Measurements from ENCODE around the gene NUP58.
"Not testable (repeated sequence)": the region's sequence is repeated elsewhere in the genome, so short reads cannot be mapped to it uniquely, and the experiment has no call there.

Gene NUP58

DNA sequence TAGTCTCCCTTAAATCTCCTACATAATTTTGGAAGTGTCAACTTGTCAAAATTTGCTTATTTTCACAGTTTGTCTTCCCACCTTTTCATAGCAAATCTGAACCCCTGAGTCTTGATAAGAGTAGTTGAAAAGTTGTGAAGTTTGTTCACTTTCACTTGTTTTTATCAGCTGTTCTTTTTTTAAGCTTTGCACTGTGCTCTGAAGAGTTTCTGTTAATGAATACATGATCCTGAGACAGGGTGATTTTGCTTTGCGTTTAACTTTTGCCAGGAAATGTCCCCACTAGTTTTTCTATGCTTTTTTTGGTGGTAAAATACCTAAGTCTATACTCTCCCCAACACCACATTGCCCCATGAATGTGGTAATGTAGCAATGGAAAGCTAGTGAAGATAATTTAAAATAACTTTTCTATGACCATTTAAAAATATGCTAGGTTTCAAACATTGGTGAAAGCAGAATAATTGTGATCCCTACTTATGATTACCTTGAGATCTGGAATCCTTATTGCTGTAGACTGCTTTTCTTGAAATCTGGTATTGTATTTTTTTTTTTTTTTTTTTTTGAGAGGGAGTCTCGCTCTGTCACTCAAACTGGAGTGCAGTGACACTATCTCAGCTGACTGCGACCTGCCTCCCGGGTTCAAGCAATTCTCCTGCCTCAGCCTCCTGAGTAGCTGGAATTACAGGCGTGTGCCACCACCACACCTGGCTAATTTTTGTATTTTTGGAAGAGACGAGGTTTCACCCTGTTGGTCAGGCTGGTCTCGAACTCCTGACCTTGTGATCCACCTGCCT, 5.4 kb downstream of the NUP58 start:
- DNase-seq: no peak

DNA sequence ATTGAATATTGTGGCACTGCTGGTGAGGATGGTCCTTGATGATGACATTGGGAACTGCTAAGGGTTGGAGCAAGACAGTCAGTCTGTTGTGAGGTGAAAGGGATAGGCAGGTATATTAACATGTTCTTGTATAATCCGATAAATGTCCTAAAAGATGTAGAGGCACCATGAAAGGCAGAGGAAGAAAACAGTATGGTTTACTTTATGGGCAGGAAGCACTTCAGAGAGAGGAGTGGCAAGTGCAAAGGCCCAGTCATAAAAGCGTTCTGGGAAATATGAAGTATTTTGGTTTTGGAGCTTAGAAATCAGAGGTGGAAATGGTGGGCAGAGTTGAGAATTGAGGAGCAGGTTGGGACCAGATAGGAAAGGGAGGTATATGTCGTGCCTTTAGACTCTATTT, 9.5 kb downstream of the NUP58 start:
- DNase-seq: no peak

DNA sequence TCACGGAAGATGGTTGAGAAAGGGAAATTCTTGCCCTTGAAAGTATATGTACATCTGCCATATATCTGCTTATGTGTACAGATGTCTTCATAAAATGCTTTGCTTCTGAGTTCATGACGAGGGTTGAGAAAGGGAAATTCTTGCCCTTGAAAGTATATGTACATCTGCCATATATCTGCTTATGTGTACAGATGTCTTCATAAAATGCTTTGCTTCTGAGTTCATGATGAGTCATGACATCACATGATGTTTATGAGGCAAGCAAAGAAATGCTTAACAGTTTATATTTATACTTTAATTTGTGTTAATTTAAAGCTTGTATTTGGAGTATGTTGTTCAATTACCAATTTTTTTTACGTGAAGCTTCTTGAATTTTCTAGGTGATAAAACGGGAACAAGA, 17.5 kb downstream of the NUP58 start:
- DNase-seq: not testable (repeated sequence)

DNA sequence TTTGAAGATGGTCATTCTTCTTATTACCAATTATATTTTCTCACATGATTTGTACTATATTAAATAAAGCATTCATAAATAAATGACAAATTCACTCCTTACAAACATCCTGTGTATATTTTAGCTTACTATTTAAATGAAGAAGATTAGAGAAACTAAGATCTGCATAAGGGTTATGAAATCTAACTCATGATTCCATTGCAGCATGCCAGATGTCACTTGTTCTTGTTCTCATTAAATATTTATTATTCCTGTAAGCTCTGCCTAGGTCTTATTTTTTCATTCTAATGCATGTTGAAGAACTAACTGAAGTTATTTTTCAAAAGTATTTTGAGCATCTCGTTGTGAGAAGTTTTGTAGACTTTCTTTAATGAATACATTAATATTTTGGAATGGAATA, 18.3 kb downstream of the NUP58 start:
- no peak for DNase-seq

- no peak for DNase-seq
These were observed 22.7 kb downstream of the NUP58 start for GRCh38 chr13:25324100-25324499.

DNA sequence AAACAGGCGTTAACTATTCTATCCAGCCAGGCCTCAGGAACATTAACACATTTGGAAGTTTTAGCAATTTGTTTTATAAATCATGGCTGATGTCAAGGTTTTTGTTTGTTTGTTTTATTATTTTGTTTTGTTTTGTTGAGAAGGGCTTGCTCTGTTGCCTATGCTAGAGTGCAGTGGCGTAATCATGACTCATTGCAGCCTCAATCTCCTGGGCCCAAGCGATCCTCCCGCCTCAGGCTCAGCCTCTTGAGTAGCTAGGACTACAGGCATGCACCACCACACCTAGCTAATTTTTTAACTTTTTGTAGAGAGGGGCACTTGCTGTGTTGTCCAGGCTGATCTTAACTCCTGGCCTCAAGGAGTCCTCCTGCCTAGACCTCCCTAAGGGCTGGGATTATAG, 28.3 kb downstream of the NUP58 start:
- DNase-seq: no peak

GRCh38 chr13:25330541-25330940, 29.1 kb downstream of the NUP58 start:
- no peak for DNase-seq

GRCh38 chr13:25335856-25336255, 34.4 kb downstream of the NUP58 start:
- no peak for DNase-seq

GRCh38 chr13:25345576-25345975, 44.2 kb downstream of the NUP58 start:
- DNase-seq: no peak

GRCh38 chr13:25347151-25347550, 45.7 kb downstream of the NUP58 start:
- DNase-seq: no peak

GRCh38 chr13:25351404-25351803, 50.0 kb downstream of the NUP58 start:
- DNase-seq: no peak

- DNase-seq: no peak
These were observed 50.8 kb downstream of the NUP58 start for GRCh38 chr13:25352230-25352629.

GRCh38 chr13:25352806-25353205, 51.4 kb downstream of the NUP58 start:
- DNase-seq: no peak

GRCh38 chr13:25353344-25353743, 51.9 kb downstream of the NUP58 start:
- no peak for DNase-seq

GRCh38 chr13:25354377-25354776, 53.0 kb downstream of the NUP58 start:
- no peak for DNase-seq

DNA sequence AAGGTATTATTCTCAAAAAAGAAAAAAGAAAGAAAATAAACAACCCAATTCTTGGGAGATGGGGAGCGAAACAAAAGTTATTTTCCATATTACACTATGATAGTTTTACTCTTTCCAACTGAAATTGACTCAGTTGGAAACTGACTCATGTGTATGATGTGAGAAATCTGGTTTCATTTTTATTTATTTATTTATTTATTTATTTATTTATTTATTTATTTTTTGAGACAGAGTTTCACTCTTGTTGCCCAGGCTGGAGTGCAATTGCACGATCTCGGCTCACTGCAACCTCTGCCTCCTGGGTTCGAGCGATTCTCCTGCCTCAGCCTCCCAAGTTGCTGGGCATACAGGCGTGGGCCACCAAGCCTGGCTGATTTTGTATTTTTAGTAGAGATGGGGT, 59.0 kb downstream of the NUP58 start:
- DNase-seq: not testable (repeated sequence)

GRCh38 chr13:25365720-25366235, 64.4 kb downstream of the NUP58 start:
- no peak for DNase-seq

- no peak for DNase-seq
These were observed 69.9 kb downstream of the NUP58 start for GRCh38 chr13:25371158-25371874.

DNA sequence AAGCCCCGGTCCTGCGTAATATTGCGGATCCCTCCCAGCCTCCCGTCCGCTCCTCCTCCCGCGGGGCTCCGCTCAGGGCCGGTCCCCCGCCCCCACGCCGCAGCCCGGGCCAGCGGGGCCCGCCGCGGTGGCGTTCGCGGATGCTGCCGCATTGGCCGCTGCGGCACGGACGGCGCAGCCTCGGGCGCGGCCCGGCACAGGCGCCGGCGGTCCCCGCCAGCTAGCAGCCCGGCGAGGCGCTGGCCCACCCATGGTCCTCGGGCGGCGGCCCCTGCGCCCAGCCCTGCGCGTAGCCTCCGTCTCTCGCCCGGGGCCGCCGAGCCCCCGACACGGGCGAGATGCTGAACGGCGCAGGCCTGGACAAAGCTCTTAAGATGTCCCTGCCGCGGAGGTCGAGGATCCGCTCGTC, 70.5 kb downstream of the NUP58 start, which contains the start of gene ATP8A2:
Gene ATP8A2 (plus strand): TSS at position 100 of the 409 bp plus-strand sequence. CDS start 239 bp downstream, at position 339.
- no peak for DNase-seq

- no peak for DNase-seq
These were observed 71.1 kb downstream of the NUP58 start for GRCh38 chr13:25372284-25373081.

GRCh38 chr13:25375727-25376358, 74.4 kb downstream of the NUP58 start:
- DNase-seq: no peak

GRCh38 chr13:25377244-25377962, 76.0 kb downstream of the NUP58 start:
- no peak for DNase-seq

All from activated CD8-positive, alpha-beta memory T cell treated with anti-CD3 and anti-CD28 coated beads, Interleukin-2, amount 50 U/mL, for 48 hours (primary cell).